Astrocyte of the spinal cord (primary cell): ENCODE measurements around the gene GPATCH2.

Experiments used
- DNase-seq: peaks from one replicate; pipeline ENCODE4 v3.0.0; 2011; ENCODE audit warnings: low read depth, low spot score
- H3K4me3 ChIP-seq: 2 replicates; pipeline ENCODE4 v1.5.1; 2011; ENCODE audit warnings: low read depth, mild to moderate bottlenecking, low read length, moderate library complexity
- in situ Hi-C: cut with HindIII; loops from 2 replicates; pipeline ENCODE4 v1.10.0; 2017; ENCODE audit warnings: low sequenced_read_pairs
- TF ChIP-seq, protein P1 (sequence below): IDR thresholded peaks from 2 replicates; pipeline ENCODE4 v1.5.1; 2012; ENCODE audit warnings: low read depth, mild to moderate bottlenecking, low read length, inconsistent platforms

GPATCH2 gene

DNA sequence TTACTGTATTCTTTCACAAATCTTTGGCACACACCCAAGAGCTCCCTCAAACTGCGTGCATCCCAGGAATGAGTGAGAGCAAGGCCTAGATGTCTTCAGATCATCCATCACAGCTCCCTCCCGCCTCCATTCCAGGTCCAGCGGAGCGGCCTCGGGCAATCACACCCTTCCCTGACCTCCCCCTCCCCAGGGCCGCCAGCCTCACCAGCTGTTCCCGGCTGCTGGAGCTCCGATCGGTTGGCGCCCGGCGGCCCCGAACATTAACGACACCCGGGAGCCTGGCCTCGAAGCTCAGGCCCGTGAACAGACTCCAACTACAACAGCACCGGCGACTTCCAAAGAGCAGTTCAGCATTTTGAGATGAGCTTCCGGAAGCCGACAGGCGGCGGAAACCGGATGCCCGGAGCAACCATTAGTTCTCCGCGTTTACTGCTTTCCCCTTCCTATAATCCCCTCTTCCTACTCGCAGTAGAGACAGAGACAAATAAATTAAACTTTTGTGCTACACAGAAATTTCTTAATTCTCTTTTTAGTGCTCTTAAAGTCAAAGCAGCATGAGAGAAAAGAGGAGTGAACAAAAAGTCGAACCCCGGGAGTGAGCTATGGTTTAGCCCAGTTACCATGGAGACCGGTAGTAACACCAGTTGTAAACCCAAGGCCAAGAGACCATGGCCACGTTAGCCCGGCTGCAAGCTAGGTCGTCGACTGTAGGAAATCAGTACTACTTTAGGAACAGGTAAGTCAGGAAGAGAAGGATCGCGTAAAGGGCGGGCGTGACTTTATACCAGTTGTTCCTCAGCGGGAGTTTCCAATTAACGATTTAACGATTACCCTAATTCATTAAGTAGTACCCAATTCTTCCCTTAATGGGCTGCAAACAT lies at the start of gene GPATCH2, which contains the start of gene SPATA17:
GPATCH2 (minus strand) TSS at position 380 of the 881 bp plus-strand sequence; CDS start at position 261, 119 bp downstream.
SPATA17 (plus strand) TSS at position 634 of the 881 bp plus-strand sequence; CDS start at position 669, 35 bp downstream.
- in situ Hi-C loops = no loop called here
- TF ChIP-seq, protein P1, sequence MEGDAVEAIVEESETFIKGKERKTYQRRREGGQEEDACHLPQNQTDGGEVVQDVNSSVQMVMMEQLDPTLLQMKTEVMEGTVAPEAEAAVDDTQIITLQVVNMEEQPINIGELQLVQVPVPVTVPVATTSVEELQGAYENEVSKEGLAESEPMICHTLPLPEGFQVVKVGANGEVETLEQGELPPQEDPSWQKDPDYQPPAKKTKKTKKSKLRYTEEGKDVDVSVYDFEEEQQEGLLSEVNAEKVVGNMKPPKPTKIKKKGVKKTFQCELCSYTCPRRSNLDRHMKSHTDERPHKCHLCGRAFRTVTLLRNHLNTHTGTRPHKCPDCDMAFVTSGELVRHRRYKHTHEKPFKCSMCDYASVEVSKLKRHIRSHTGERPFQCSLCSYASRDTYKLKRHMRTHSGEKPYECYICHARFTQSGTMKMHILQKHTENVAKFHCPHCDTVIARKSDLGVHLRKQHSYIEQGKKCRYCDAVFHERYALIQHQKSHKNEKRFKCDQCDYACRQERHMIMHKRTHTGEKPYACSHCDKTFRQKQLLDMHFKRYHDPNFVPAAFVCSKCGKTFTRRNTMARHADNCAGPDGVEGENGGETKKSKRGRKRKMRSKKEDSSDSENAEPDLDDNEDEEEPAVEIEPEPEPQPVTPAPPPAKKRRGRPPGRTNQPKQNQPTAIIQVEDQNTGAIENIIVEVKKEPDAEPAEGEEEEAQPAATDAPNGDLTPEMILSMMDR = no peak
- peak; percentile 93 for DNase-seq
- H3K4me3 ChIP-seq = peak within 1 kb of the TSS; percentile 94

DNA sequence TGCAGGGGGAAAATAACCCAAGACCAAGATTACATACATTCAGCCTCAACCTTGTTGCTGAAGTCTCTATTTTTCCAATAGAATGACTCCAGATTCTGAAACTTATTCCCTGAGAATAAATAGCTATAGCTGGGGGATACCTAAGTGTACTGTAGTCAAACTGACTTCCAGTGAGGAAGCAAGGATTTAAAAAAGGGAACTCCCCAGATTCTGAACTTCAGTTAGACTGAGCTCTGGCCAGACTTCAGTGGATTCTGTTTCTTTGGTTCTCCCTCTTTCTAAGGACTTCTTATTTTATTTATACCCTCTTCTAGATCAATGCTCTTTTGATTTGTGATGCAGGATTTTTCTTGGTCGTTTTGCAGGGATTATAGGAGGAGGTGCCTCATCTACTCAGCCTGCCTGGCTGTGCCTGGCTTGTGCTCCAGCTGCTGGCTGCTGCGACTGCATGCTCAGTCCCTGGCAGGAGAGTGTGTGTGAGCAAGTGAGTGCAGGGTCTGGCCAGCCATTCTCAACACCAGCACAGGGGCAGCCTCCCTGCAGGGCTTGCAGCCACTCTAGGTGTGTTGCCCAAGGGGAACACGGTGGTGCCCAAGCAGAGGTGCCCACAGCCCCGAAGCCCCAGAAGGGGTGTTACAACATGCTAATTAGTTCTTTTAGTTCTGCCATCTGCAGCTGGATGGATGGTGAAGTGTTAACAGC lies 43.3 kb upstream of the GPATCH2 start:
- no peak overlapping the region for H3K4me3 ChIP-seq
- no peak for DNase-seq
- in situ Hi-C loops = no loop called here
- TF ChIP-seq, protein P1 = no peak

DNA sequence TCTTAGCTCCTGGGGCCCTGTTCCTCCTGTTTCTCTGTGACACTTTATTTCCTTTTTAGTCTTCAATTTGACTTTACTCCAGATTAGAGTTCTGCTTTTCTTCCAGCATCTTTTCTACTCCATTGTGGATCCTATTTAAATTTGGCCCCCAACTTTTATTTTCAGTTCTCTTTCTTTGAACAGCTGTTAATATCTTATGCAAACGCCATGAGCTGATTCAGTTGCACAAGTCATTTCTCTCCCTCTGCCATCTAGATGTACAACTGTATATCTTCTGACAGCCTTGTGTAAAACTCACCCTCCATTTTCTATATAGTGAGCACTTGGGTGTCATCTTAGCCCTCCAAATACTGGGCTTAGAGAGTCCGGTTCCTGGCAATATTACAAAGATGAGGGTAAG lies 42.5 kb upstream of the GPATCH2 start:
- in situ Hi-C loops = no loop called here
- TF ChIP-seq, protein P1 = no peak
- DNase-seq = no peak
- no peak overlapping the region for H3K4me3 ChIP-seq

DNA sequence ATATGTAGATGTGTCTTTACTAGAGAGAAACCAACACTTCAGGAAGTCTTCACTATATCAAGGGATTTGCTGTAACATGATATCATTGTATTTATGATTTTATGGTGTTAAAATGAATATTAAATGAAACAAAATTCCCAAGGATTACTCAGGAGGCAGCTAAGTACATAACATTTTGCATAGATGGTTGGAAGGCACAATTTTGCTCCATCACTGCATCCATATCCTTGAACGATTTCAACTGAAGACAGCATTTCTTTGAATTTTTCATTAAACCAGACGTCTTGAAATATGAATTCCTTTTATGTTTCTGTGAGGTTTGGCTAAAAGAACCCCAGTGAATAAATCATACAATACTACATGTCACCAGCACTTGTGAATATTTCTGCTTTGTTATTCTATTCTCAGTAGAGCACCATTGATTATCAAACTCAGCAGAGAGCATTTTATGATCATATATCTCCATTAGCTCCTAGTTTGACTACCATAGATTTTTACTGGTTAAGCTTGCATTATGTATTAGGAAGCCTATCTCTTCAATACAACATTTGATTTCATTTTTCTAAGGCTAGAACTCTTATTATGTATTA lies 37.6 kb upstream of the GPATCH2 start:
- in situ Hi-C loops = no loop called here
- H3K4me3 ChIP-seq = no peak overlapping the region
- no peak for DNase-seq
- TF ChIP-seq, protein P1 = no peak

DNA sequence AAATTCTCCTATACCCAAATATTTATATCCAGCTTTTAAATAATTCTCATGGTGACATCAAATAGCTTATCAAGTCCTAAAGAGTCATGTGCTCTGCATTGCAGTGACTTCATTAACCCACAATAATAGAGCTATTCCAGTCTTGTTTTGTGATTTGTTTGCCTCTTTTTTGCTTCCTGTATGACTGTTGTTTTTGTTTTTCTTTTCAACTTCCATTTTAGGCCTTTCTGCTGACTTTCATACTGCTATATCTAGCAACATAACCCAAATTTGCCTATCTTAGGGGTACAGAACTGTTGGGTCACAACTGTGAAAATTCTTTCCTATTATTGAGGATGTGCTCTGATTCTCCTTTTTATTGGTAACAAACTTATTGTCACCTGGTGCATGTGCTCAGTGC lies 30.5 kb upstream of the GPATCH2 start:
- DNase-seq = no peak
- TF ChIP-seq, protein P1 = no peak
- in situ Hi-C loops = no loop called here
- no peak overlapping the region for H3K4me3 ChIP-seq

DNA sequence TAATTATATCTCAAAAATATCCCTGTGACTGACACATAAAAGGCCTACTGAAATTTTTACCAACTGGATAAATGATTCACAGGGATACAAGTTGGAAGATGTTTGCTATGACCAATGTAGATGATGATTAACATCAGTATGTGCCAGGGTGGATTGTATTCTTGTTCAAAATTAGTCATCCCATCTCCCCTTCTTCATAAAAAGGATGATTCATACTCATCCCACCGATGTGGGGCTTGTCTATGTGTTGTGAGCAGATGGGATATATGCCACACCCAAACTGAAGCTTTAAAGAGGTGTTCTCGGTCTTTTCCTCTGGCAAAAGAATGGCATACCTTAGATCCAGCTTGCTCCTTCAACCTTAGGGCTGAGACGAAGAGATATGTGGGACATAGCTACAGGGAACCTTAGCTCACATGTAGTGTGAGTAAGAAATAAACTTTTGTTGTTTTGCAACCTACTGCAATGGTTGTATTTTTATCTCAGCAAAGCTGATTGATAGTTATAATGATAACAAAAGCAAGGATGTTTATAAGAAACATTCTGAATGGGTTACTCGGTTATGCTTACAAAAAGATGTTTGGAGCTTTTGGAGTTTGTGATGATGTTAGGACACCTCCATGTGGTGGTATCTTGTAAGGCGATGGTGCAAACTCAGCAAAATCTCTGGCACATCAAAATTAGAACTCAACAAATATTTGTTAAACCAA lies 29.6 kb upstream of the GPATCH2 start:
- no peak overlapping the region for H3K4me3 ChIP-seq
- in situ Hi-C loops = no loop called here
- TF ChIP-seq, protein P1 = peak; percentile 53
- DNase-seq = peak; percentile 60
